ENCODE data around the gene GALK1. TPM values are rescaled to one million over a fixed set of nuclear protein-coding genes. Genes with fewer than 3 reads are reported as not detected.

The GALK1 gene
- total RNA-seq, 1 donor from 2014 or later: 18.4 TPM

DNA sequence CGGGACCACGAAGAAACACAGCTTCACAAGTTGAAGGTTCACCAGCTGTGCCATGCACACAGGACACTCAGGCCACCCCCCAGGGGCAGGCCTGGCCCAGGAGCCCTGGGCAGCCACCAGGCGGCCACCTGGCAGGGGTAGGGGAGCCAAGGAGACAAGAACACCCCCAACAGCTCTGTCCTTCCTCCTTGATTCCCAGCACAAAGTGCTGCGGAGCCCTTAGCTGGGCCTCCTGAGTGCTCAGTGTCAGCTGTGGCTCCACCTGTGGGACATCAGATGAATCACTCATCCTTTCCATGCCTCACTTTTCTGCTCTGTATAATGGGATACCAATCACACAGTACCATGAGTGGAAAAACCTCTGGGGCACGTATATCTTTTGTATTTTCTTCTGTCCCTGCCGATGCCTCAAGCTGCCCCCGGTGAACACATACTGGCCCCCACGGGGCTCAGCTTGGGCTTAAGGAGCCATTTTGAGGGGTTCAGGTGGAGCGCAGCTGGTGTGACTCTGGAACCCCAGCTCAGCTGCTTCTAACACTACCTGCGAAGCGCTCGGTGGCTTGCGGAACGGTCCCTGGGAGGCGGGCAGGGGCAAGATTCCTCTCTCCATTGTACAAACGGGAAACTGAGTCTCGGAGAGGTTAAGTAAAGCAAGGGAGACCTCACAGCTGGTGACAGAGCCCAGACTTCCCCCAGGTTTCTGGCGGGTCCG, 12.0 kb downstream of the GALK1 start:
- Histone ChIP-seq H3K36me3 (peaks cover 0 to 8% of the 10 kb centered on the region in 2 donors), H3K27me3 (no peaks in the 10 kb centered on the region), H3K27ac (no peak overlapping the region), H3K4me1 (peaks cover 30% of the 10 kb centered on the region), H3K9me3 (no peaks in the 10 kb centered on the region), H3K4me3 (peak overlapping the region; percentile 39 to 51)
- TF ChIP-seq, protein P1, sequence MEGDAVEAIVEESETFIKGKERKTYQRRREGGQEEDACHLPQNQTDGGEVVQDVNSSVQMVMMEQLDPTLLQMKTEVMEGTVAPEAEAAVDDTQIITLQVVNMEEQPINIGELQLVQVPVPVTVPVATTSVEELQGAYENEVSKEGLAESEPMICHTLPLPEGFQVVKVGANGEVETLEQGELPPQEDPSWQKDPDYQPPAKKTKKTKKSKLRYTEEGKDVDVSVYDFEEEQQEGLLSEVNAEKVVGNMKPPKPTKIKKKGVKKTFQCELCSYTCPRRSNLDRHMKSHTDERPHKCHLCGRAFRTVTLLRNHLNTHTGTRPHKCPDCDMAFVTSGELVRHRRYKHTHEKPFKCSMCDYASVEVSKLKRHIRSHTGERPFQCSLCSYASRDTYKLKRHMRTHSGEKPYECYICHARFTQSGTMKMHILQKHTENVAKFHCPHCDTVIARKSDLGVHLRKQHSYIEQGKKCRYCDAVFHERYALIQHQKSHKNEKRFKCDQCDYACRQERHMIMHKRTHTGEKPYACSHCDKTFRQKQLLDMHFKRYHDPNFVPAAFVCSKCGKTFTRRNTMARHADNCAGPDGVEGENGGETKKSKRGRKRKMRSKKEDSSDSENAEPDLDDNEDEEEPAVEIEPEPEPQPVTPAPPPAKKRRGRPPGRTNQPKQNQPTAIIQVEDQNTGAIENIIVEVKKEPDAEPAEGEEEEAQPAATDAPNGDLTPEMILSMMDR (IDR thresholded peaks at IDR 0.05): no peak
- TF ChIP-seq POLR2A (IDR thresholded peaks at IDR 0.05) (no peak), POLR2AphosphoS5 (IDR thresholded peaks at IDR 0.05; ENCODE audit: insufficient read depth in 1 of 2, low read depth in 1 of 2) (no peak)
- DNase-seq (ENCODE audit: extremely low spot score in 2 of 2): no peak
- intact Hi-C loops (cut with DNase I): loop anchor here (5.0 kb wide), 2 partner anchors 81 to 121 kb away; partner anchors contain the start of gene SMIM5

DNA sequence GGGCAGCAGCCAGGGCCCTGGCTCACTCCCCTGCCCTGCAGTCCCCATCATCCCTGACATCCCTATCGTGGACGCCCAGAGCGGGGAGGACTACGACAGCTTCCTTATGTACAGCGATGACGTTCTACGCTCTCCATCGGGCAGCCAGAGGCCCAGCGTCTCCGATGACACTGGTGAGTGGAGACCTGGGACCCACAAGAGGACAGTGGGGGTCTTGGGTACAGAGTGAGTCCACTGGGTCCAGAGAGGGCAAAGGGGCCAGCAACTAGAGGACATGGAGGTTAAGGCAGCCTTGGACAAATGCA, 12.6 kb downstream of the GALK1 start:
- no peak overlapping the region for H3K27ac ChIP-seq
- H3K27me3 ChIP-seq: no peaks in the 10 kb centered on the region
- no peak for DNase-seq (ENCODE audit: extremely low spot score in 2 of 2)
- H3K36me3 ChIP-seq: peaks cover 0 to 4% of the 10 kb centered on the region in 2 donors
- no peaks in the 10 kb centered on the region for H3K9me3 ChIP-seq
- H3K4me1 ChIP-seq: peaks cover 35% of the 10 kb centered on the region
- no peak overlapping the region for H3K4me3 ChIP-seq
- intact Hi-C loops (cut with DNase I): loop anchor here (5.0 kb wide), 2 partner anchors 80 to 120 kb away; partner anchors contain the start of gene SMIM5
- TF ChIP-seq POLR2AphosphoS5 (IDR thresholded peaks at IDR 0.05; ENCODE audit: insufficient read depth in 1 of 2, low read depth in 1 of 2) (no peak), POLR2A (IDR thresholded peaks at IDR 0.05) (no peak)

DNA sequence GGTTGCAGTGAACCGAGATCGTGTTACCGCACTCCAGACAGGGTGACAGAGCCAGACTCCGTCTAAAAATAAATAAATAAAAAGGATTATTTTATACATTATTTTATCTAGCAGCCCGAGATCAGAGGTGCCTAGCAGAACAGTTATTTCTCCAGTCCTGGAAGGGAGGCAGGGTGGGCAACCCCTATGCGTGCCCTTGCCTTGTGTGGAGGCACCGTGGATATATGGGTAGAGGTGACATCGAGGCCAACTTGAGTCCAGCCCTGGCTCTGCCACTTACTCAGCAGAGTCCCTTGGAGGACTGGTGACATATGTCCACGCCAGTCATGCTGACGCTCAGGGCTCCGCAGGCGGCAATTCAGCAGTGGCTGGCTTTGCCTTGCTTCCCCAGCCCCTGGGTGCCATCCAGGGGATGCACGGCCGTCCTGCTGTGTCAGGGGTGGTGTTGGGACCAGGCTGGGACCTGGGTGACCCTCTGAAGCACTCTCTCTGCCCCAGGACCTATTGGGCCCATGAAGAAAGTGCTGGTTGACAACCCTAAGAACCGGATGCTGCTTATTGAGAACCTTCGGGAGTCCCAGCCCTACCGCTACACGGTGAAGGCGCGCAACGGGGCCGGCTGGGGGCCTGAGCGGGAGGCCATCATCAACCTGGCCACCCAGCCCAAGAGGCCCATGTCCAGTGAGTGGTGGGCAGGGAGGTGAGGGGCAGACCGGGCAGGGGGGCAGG, 13.2 kb downstream of the GALK1 start:
- Histone ChIP-seq H3K9me3 (no peaks in the 10 kb centered on the region), H3K4me1 (peaks cover 38% of the 10 kb centered on the region), H3K27me3 (no peaks in the 10 kb centered on the region), H3K4me3 (no peak overlapping the region), H3K36me3 (no peaks in the 10 kb centered on the region), H3K27ac (no peak overlapping the region)
- intact Hi-C loops (cut with DNase I): loop anchor here (5.0 kb wide), 2 partner anchors 80 to 120 kb away; partner anchors contain the start of gene SMIM5
- no peak for DNase-seq (ENCODE audit: extremely low spot score in 2 of 2)
- no peak for TF ChIP-seq POLR2AphosphoS5 (IDR thresholded peaks at IDR 0.05; ENCODE audit: insufficient read depth in 1 of 2, low read depth in 1 of 2)

DNA sequence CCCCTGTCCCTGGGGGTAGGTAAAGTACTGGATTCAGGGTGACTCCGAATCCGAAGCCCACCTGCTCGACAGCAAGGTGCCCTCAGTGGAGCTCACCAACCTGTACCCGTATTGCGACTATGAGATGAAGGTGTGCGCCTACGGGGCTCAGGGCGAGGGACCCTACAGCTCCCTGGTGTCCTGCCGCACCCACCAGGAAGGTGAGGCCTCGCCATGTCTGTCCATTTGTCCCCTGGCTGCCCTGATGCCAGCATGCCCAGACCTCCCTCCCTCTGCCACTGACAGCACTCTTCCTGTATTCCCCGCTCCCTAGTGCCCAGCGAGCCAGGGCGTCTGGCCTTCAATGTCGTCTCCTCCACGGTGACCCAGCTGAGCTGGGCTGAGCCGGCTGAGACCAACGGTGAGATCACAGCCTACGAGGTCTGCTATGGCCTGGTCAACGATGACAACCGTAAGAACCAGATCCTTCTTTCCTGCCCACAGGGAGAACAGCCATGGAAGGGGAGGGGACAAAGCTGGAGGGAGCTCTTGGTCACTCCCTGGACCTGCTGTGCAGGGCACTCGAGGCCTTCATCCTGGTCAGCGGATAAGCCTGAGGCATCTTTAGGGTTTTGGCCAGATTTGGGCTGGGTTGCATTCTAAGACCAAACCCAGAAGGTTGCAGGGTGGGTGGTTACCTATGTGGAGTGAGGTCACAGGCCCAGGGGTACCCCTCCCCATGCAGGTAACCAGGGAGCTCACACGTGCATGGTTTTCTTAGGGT, 14.2 kb downstream of the GALK1 start:
- no peak overlapping the region for H3K27ac ChIP-seq
- intact Hi-C loops (cut with DNase I): loop anchor here (5.0 kb wide), 2 partner anchors 79 to 119 kb away; partner anchors contain the start of gene SMIM5
- no peak for DNase-seq (ENCODE audit: extremely low spot score in 2 of 2)
- peaks cover 0 to 5% of the 10 kb centered on the region in 2 donors for H3K36me3 ChIP-seq
- no peaks in the 10 kb centered on the region for H3K27me3 ChIP-seq
- TF ChIP-seq, protein P1 (IDR thresholded peaks at IDR 0.05): no peak
- TF ChIP-seq POLR2A (IDR thresholded peaks at IDR 0.05) (no peak), POLR2AphosphoS5 (IDR thresholded peaks at IDR 0.05; ENCODE audit: insufficient read depth in 1 of 2, low read depth in 1 of 2) (no peak)
- H3K4me1 ChIP-seq: peaks cover 38% of the 10 kb centered on the region
- H3K9me3 ChIP-seq: no peaks in the 10 kb centered on the region
- H3K4me3 ChIP-seq: no peak overlapping the region

DNA sequence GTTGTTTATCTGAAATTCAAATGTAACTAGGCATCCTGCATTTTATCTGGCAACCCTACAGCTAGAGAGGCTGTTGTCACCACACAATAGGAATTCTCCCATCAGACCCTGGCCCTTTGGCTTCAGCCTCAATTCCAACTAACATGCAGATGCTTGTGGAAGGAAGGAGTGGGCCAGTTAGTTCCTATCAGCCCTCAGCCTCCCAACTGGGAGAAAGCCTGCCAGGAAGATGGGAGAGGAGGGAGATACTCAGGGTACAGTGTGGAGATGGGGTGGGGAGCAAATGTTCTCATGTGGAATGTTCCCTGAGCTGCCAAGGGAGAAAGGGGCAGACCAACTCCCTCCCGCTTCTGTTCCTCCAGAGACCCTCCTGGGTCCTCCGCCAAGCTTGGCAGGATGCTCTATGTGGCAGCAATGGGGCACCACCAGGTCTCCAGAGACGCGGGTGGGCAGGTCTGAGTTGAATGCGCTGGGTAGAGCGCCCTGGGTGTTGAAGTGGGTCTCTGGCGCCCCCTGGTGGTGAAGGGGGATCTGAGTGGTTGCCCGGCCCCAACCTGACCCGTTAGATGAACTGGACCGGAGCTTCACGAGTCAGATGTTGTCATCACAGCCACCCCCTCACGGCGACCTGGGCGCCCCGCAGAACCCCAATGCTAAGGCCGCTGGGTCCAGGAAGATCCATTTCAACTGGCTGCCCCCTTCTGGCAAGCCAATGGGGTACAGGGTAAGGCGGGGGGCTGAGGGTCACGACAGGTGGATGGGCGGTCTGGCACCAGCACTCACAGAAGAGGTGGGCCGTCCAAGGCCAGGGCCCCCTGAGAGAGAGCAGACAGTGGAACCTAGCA, 15.2 kb downstream of the GALK1 start:
- H3K4me1 ChIP-seq: peaks cover 34% of the 10 kb centered on the region
- DNase-seq (ENCODE audit: extremely low spot score in 2 of 2): no peak
- TF ChIP-seq, protein P1 (IDR thresholded peaks at IDR 0.05): peak; percentile 89 to 96 (median 95)
- TF ChIP-seq POLR2AphosphoS5 (IDR thresholded peaks at IDR 0.05; ENCODE audit: insufficient read depth in 1 of 2, low read depth in 1 of 2) (peak; percentile 26 to 44), POLR2A (IDR thresholded peaks at IDR 0.05) (no peak)
- no peaks in the 10 kb centered on the region for H3K9me3 ChIP-seq
- H3K36me3 ChIP-seq: peaks cover 0 to 6% of the 10 kb centered on the region in 2 donors
- intact Hi-C loops (cut with DNase I): loop anchor here (5.0 kb wide), 2 partner anchors 77 to 117 kb away; partner anchors contain the start of gene SMIM5
- no peaks in the 10 kb centered on the region for H3K27me3 ChIP-seq
- no peak overlapping the region for H3K27ac ChIP-seq
- H3K4me3 ChIP-seq: no peak overlapping the region
